HUES64 (cell line): ENCODE results near the gene COL17A1.

Experiments
- H3K27ac ChIP-seq: 2 replicates; pipeline ENCODE4 v1.7.0; 2013; ENCODE audit warnings: low read depth, low read length, inconsistent platforms
- H3K27me3 ChIP-seq: 2 replicates; pipeline ENCODE4 v1.6.1; 2013; ENCODE audit warnings: mild to moderate bottlenecking, low read length; ENCODE audit not compliant: insufficient read depth
- H3K36me3 ChIP-seq: 2 replicates; pipeline ENCODE4 v1.6.1; 2013; ENCODE audit warnings: mild to moderate bottlenecking, low read length; ENCODE audit not compliant: insufficient read depth
- H3K4me1 ChIP-seq: 2 replicates; pipeline ENCODE4 v1.6.1; 2013; ENCODE audit warnings: mild to moderate bottlenecking, low read length, moderate library complexity; ENCODE audit not compliant: insufficient read depth
- H3K4me3 ChIP-seq: 2 replicates; pipeline ENCODE4 v1.5.1; 2013; ENCODE audit warnings: mild to moderate bottlenecking, low read length, moderate library complexity
- H3K9ac ChIP-seq: 2 replicates; pipeline ENCODE4 v1.6.1; 2013; ENCODE audit warnings: mild to moderate bottlenecking, low read depth, low read length
- H3K9me3 ChIP-seq: 2 replicates; pipeline ENCODE4 v1.6.1; 2013; ENCODE audit warnings: low read depth, low read length; ENCODE audit not compliant: insufficient read depth
- WGBS: fragments of 150-250, 120-280 bp; methylation state at CpG from one replicate; pipeline ENCODE4 v1.1.7; 2013; ENCODE audit warnings: missing lambda C conversion rate; 5-methylcytosine and 5-hydroxymethylcytosine counted together

COL17A1 gene

DNA sequence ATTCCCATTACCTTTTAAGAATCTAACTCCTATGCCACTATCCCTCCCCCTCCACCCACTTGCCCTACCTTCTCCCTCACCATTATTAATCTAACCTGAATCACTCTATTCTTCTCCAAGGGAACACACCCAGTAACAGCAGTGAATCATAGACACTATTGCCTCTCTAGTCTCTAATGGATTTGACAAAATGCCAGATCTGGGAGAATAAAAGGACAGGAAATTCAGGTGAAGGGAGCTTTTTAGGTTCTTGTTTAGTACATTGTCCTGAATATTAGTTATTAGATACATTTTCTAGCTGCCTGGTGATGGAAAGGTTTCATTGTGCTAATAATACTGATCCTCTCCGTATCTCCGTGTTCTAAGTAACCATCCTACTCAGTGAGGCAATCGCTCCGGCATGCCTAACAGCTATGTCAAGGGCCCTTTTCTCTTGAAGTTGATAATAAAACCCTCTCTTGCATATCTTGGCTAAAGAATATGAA is 32.2 kb upstream of the COL17A1 start:
- H3K27me3 ChIP-seq = no peaks in the 10 kb centered on the region
- no peak overlapping the region for H3K27ac ChIP-seq
- peaks cover 16% of the 10 kb centered on the region for H3K4me1 ChIP-seq
- H3K9me3 ChIP-seq = no peaks in the 10 kb centered on the region
- no peak overlapping the region for H3K9ac ChIP-seq
- no peaks in the 10 kb centered on the region for H3K36me3 ChIP-seq
- WGBS = 93% methylated on average over 4 of the region's 4 CpGs
- no peak overlapping the region for H3K4me3 ChIP-seq

DNA sequence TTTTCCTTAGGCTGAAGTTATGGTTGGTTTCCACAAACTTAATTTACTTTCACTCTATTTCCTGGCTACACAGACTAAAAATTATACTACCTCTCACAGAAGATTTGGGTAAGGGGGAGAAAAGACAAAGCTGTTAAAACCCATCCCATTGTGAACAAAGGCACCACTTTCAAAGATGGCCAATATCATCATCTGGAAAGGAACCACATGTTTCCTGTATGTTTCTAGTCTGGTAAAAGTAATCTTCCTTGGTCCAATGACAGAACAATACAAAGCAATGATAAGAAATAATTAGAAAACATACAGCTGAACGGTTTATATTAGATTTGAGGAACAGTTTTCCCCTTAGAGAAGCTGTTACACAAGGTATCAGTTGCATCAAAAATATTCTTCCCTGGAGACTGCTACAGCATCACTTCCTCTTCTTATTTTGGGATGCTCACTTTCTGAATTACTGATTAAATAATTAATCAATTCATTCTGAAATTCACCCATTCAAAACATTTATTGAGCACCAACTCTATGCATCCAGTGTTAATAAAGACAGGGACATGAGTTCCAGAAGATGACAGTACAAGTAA is 27.8 kb upstream of the COL17A1 start:
- no peaks in the 10 kb centered on the region for H3K36me3 ChIP-seq
- no peak overlapping the region for H3K9ac ChIP-seq
- H3K4me1 ChIP-seq = no peaks in the 10 kb centered on the region
- no peaks in the 10 kb centered on the region for H3K9me3 ChIP-seq
- WGBS = 100% methylated on average over 1 of the region's 1 CpG
- H3K4me3 ChIP-seq = no peak overlapping the region
- no peak overlapping the region for H3K27ac ChIP-seq
- H3K27me3 ChIP-seq = no peaks in the 10 kb centered on the region

DNA sequence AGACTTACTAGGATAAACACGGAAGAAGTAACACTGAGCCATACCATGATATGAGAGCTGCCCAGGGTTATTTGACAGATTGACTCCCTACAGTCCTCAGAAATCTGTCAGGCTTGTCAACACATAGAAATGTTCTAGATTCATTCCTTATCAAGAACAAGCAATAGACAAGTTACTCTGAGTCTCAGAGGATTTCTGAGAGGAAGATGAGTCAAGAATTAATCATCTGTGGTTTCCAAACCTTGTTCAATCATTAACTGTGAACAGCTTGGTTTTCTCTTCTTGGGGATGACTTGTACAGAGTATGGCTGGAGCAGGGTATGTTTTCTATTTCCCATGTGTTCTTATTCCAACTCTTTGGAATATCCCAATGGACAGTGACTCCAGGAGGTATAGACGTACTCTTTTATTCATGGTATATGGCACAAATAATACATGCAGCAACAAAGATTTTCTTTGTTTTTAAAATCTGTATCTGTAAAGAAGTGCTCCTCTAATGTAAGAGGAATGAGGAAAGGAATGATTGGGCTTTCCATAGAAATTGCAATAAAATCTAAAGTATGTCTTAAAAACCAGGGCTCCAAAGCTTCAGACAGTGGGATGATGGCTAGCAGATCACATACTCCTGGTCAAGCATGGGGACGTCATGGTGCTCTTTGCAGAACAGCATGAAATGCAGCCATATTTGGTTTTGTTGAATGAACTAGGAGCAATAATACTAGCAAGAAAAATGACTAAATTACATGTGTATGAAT is 24.4 kb upstream of the COL17A1 start:
- H3K27me3 ChIP-seq = no peaks in the 10 kb centered on the region
- H3K9ac ChIP-seq = no peak overlapping the region
- no peaks in the 10 kb centered on the region for H3K9me3 ChIP-seq
- no peak overlapping the region for H3K4me3 ChIP-seq
- H3K4me1 ChIP-seq = no peaks in the 10 kb centered on the region
- H3K36me3 ChIP-seq = no peaks in the 10 kb centered on the region
- H3K27ac ChIP-seq = no peak overlapping the region
- 93% methylated on average over 2 of the region's 3 CpGs for WGBS

DNA sequence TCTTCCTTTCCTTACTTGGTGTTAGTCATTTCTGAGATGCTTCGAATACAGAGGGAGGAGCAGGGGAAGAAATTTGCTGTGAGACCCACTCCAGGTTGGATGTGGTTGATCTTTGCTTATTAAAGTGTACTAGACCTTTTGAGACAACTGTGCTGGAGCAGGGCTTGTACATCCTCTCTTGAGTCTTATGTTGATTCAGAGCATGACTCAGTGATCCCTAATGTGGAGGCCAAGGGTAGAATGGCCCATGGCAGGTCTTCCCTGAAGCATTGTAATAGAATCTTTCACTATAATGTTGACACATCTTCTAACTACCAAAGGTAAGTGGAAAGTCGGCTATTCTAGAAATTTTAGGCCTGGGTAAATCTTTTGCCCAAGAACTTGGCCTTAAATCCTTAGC is 19.2 kb upstream of the COL17A1 start:
- Histone ChIP-seq H3K27ac (no peak overlapping the region), H3K9ac (no peak overlapping the region), H3K4me3 (no peak overlapping the region), H3K27me3 (no peaks in the 10 kb centered on the region), H3K36me3 (no peaks in the 10 kb centered on the region), H3K9me3 (no peaks in the 10 kb centered on the region), H3K4me1 (no peaks in the 10 kb centered on the region)
- 90% methylated on average over 2 of the region's 2 CpGs for WGBS

DNA sequence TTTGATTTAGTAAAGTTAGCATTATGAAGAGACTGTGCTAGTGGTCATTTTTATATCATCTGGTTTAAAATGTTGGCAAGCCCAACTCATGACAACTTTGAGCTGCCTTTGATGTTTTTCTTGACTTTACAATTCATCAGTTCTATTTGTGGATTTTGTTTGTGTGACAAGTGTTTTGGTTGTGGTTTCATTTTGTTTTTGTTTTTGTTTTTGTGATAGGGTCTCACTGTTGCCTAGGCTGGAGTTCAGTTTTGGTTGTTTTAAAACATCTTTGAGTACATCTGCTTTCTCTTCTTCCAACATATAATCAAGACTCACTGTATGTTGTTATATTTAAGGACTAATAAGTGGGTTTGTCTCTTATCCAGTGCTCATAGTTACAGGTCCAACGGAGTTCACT is 18.7 kb upstream of the COL17A1 start:
- Histone ChIP-seq H3K4me3 (no peak overlapping the region), H3K9me3 (no peaks in the 10 kb centered on the region), H3K4me1 (no peaks in the 10 kb centered on the region), H3K27ac (no peak overlapping the region), H3K27me3 (no peaks in the 10 kb centered on the region), H3K9ac (no peak overlapping the region), H3K36me3 (no peaks in the 10 kb centered on the region)
- 0% methylated on average over 1 of the region's 1 CpG for WGBS

DNA sequence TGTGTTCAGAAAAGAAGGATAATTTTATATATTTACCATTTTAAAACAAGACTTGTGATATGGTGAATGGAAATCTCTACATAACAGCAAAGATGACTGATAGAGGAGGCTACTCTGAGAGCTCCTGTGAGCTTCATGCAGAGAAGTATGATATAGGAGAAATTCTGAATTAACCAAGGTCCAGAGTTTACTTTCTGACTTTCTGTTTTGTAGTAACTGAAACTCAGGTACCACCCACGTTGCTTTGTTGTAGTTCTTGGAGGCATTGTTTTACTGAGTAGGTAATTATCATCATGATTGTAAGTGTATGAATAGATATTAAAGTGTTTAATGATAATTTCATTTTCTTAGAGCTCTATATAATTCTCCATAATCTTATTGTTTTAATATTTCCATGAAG is 18.3 kb upstream of the COL17A1 start:
- Histone ChIP-seq H3K9ac (no peak overlapping the region), H3K4me1 (no peaks in the 10 kb centered on the region), H3K36me3 (no peaks in the 10 kb centered on the region), H3K9me3 (no peaks in the 10 kb centered on the region), H3K4me3 (no peak overlapping the region), H3K27me3 (no peaks in the 10 kb centered on the region), H3K27ac (no peak overlapping the region)
- 82% methylated on average over 1 of the region's 1 CpG for WGBS

DNA sequence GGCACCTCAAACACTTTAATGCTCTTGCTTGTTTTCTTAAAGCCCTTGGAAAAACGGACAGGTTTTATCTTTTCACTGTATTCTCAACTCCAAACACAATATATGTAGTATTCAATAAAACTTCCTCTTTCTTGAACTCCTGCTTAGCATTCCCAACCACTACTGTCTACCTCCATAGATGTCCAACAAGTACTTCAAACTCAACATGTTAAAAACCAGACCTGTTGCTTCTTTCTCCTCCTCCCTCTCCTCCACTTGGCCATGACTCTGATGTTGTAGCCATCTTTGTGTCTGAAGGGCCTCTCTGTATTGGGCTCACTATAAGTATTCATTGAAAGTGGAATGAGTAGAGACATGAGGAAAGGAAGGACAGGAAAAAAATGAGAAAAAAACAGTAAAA is 16.2 kb upstream of the COL17A1 start:
- 88% methylated on average over 1 of the region's 1 CpG for WGBS
- peaks cover 7% of the 10 kb centered on the region for H3K9me3 ChIP-seq
- H3K4me1 ChIP-seq = no peaks in the 10 kb centered on the region
- H3K9ac ChIP-seq = no peak overlapping the region
- no peaks in the 10 kb centered on the region for H3K27me3 ChIP-seq
- H3K4me3 ChIP-seq = no peak overlapping the region
- no peaks in the 10 kb centered on the region for H3K36me3 ChIP-seq
- H3K27ac ChIP-seq = no peak overlapping the region

DNA sequence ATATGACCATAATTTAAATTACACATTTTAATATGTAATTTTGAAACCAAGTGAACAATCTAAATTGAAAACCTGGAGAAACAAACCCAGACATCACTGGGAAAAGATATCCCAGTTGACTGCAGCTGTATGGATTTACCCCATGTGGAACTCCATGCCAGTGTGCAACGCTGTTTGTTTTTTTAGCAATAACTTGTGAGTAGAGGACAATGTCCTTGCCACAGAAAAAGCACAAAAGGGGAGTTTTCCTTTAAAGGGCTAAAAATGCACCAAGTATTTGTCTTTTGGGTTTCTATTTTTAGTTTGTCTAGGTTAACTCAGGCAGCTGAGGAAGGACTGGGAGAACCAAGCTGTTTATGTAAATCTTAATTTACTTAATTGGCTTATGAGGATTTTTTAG is 15.1 kb upstream of the COL17A1 start:
- no CpG with 5 or more reads among the region's 1 CpG for WGBS
- H3K9ac ChIP-seq = no peak overlapping the region

DNA sequence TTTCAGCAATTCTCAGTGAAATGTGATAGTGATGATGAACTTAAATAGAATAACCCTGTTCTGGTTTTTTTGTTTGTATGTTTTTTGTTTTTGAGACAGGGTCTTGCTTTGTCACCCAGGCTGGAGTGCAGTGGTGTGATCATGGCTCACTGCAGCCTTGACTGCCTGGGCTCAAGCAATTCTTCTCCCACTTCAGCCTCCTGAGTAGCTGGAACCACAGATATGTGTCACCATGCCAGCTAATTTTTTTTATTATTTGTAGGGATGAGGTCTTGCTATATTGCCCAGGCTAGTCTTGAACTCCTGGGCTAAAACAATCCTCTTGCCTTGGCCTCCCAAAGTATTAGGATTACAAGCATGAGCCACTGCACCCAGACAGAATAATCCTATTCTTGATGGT is 14.3 kb upstream of the COL17A1 start:
- Histone ChIP-seq H3K4me1 (no peaks in the 10 kb centered on the region), H3K36me3 (no peaks in the 10 kb centered on the region), H3K27ac (no peak overlapping the region), H3K9me3 (peaks cover 17% of the 10 kb centered on the region), H3K4me3 (no peak overlapping the region), H3K27me3 (no peaks in the 10 kb centered on the region), H3K9ac (no peak overlapping the region)

More for the DNA sequence above, 15.1 kb upstream of the COL17A1 start:
- Histone ChIP-seq H3K27ac (no peak overlapping the region), H3K4me3 (no peak overlapping the region), H3K9me3 (peaks cover 13% of the 10 kb centered on the region), H3K27me3 (no peaks in the 10 kb centered on the region), H3K36me3 (no peaks in the 10 kb centered on the region), H3K4me1 (no peaks in the 10 kb centered on the region)

DNA sequence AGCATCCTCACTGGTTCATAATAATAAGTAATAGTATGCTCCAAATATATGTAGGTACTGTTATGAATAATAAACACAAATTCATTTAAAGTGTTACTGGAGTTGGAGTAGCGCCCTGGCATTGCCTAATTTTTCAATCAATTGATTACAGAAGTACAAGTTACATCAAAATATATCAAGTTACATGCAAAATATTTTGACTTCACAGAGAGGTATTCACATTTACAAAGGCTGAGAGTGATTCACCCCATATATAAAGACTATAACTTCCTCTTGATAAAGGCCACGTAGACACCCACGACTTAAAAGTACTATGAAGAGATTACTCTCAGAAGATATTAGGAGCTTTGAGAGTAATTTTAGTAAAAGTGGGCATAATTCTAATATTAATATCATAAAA is 13.6 kb upstream of the COL17A1 start:
- no peak overlapping the region for H3K4me3 ChIP-seq
- H3K9me3 ChIP-seq = peaks cover 17% of the 10 kb centered on the region
- no CpG with 5 or more reads among the region's 3 CpGs for WGBS
- H3K9ac ChIP-seq = no peak overlapping the region
- H3K36me3 ChIP-seq = no peaks in the 10 kb centered on the region
- no peaks in the 10 kb centered on the region for H3K4me1 ChIP-seq
- no peak overlapping the region for H3K27ac ChIP-seq
- H3K27me3 ChIP-seq = no peaks in the 10 kb centered on the region

DNA sequence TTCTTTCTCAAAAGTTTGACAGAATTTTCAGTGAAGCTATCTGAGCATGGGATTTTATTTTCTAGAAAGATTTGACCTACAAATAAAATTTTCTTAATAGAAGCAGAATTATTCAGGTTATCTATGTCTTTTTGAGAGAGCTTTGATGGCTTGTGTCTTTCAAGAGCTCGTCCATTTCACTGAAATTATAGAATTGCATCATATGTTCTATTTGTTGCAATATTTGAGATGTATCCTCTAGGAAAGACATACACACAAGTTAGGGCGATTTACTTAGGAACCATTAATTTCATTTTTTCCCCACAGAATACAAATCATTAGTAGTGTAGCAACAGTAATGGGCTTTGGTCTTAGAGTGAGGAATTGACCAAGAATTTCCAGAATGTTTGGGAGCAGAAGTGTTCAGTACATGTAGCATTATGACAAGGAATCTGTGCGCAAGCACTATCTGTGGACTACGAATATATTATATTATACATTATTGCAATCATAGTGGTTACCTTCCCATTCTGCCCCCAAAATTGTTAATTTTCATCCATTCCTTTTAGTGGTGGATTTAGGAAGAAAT is 12.8 kb upstream of the COL17A1 start:
- H3K27ac ChIP-seq = no peak overlapping the region
- peaks cover 17% of the 10 kb centered on the region for H3K9me3 ChIP-seq
- H3K36me3 ChIP-seq = no peaks in the 10 kb centered on the region
- no peak overlapping the region for H3K9ac ChIP-seq
- 94% methylated on average over 2 of the region's 4 CpGs for WGBS
- no peaks in the 10 kb centered on the region for H3K27me3 ChIP-seq
- H3K4me3 ChIP-seq = no peak overlapping the region
- H3K4me1 ChIP-seq = no peaks in the 10 kb centered on the region
